A673 (cell line): ENCODE results near the gene EYS.

Source experiments
- EZH2 ChIP-seq: fragments of 200-600 bp; sonication (generic); IDR thresholded peaks from 2 replicates; pipeline ENCODE4 v1.6.1; 2017; ENCODE audit warnings: borderline replicate concordance, low read depth, mild to moderate bottlenecking, mixed read lengths, antibody characterized with exemption, low read length; ENCODE audit not compliant: poor library complexity, severe bottlenecking
- TF ChIP-seq, protein P1 (sequence below): fragments of 300-800, 200-600 bp; sonication (generic); conservative IDR thresholded peaks from 2 replicates; pipeline ENCODE4 v1.5.1; 2017; ENCODE audit warnings: low read depth, mild to moderate bottlenecking, antibody characterized with exemption, low read length, moderate library complexity, mixed read lengths

DNA sequence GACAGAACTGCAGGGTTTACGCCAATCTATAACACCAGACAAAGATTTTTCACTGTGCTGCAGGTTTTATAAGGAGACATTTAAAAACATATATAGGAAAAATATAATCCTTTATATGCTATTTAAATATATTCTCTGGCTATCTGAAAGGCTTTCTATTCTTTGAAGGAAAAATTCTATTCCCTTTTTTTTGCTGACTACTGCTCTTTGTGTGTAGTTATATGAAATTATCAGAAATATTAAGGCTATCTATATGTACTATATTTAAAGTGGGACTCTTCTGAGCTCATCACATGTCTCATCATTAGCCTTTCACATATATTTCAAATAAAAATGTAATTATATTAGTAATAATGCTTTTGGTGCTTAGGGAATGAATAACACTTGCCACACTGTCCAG, 930.7 kb downstream of the EYS start:
- TF ChIP-seq, protein P1, sequence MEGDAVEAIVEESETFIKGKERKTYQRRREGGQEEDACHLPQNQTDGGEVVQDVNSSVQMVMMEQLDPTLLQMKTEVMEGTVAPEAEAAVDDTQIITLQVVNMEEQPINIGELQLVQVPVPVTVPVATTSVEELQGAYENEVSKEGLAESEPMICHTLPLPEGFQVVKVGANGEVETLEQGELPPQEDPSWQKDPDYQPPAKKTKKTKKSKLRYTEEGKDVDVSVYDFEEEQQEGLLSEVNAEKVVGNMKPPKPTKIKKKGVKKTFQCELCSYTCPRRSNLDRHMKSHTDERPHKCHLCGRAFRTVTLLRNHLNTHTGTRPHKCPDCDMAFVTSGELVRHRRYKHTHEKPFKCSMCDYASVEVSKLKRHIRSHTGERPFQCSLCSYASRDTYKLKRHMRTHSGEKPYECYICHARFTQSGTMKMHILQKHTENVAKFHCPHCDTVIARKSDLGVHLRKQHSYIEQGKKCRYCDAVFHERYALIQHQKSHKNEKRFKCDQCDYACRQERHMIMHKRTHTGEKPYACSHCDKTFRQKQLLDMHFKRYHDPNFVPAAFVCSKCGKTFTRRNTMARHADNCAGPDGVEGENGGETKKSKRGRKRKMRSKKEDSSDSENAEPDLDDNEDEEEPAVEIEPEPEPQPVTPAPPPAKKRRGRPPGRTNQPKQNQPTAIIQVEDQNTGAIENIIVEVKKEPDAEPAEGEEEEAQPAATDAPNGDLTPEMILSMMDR = no peak
- no peak for TF ChIP-seq EZH2
